GM21825 (cell line): ENCODE data around the gene KLHDC8B.

Experiments used
- ATAC-seq: cut with Tn5 transposase; IDR thresholded peaks from one replicate; pipeline ENCODE4 v1.9.1; 2021; ENCODE audit warnings: mild to moderate bottlenecking, moderate library complexity; ENCODE audit not compliant: unreplicated experiment

The KLHDC8B gene

DNA sequence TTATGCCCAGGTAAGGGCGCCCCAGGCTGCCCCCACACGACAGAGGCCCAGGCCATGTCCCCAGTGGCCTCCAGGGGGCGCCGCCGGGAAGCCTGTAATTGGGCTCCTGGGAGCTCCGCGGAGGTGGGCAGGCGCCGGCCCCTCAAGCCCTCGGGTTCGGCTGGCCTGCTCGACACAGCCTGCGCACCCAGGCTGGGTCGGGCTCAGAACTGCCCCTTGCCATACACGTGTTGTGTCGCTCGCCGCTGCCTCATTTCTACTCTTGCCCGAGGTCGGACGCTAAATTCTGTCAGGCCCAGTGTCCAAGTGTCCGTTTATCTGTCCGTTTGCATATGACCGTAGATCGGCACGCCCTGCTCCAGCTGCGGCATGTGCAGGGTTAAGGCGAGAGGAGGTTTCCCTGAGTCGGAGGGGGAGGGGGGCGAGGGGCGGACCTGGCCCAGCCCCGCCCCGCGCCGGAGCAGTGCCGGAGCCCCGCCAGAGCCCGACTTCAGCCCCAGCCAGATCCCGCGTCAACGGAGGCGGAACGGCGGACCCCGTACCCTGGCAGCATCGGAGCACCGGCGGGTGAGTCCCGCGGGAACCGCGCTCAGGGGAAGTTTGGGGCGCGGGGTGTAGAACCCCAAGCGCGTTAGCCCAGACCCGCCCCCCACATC, at the start of gene KLHDC8B:
KLHDC8B (plus strand) TSS at position 480 of the 656 bp plus-strand sequence. CDS start 1,172 bp downstream, outside the sequence.
- no peak for ATAC-seq

DNA sequence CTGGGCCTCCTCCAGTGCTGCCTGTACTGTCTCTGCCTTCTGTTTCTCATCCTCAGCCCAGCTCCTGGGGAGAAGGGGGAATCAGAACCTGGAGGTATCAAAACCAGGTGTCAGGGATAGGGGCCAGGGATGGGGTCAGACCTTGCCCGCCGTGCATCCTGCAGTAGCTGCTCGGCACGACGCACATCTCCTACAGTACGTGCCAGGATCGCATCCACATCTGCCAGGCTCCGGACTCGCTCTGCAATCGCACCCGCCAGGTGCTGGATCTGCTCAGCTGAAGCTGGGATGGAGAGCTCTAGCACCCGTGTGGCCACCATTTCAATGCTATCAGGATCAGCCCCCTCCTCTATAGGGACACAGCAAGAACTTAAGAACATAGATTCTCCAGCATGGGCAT, 49.4 kb upstream of the KLHDC8B start:
- ATAC-seq, result no peak

DNA sequence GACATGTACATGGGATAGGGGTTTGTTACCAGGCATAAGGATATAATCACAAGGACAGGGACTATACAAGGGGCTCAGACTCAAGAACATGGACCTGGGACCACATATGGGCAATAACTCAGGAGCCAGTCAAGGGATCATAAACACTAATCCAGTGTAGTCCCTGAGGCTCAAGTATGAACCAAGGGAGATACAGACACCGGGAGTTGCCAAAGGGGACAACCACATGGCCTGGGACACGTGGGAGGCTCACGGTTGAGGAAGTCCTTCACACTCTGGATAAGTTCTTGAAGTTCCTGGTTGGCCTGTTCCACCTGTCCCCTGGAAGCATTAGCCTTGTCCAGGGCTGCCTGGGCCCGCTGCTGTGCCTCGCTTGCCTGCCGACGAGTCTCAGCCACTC, 48.9 kb upstream of the KLHDC8B start:
- ATAC-seq, result no peak

DNA sequence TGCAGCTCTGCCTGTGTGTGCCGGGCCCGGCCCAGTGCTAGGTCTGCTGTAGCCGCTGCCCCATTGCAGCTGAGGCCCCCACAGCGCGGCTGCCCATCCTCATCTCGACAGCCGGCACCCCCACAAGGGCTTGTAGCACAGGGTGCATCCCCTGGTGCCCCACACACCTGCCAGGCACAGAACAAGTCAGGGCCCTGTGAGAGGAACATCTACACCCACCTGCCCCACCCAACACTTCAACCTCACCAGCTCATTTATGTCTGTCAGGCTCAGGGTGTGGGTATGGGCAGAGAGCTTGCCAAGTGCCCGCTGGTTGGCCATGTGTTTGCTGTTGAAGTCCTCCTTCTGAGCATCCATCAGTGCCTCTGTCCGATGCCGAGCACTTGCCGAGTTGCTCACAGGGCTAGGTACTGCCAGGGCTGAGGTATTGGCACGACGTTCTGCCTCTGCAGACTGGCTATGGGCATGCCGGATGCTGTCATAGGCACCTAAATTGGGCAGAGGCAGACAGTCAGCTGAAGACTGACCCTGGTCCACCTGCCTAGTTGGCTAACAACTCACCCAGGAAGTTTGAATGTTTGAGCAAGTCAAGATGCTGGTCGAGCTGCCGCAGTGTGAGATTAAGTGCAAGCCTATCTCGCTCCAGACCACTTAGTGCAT, 48.4 kb upstream of the KLHDC8B start:
- no peak for ATAC-seq

DNA sequence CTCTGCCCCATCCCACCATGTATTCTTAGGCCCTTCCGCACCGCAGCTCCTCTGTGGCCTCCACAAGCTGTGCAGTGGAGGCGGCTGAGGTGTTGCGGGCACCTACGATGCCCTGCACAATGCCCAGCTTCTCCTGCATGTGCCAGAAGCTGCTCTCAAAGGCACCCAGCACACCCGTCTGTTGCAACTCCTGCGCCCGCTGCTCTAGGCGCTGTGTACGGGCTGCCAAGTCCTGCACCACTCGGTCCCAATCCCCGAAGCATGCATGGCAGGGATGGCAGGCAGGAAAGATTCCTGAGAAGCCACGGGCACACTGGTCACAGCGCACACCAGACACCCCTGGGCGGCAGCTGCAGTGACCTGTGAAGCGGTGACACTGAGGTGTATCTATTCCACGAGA, 47.7 kb upstream of the KLHDC8B start:
- no peak for ATAC-seq

DNA sequence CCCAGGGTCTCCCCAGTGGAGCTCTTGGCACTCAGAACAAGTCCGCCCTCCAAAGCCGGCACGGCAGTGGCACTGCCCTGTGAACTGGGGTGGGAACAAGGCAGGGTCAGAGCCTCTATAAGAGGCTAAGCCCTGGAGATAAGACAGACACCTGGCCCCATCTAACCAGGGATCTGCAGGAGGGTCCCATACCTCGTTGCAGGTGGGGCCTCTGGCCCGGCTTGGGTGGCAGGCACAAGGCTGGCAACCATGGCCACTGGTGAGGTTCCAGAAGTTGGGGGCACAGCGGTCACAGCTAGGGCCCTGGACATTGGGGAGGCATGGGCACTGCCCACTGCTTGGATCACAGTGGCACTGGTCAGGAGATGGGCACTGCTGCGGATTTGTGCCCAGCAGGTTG, 47.2 kb upstream of the KLHDC8B start:
- no peak for ATAC-seq

DNA sequence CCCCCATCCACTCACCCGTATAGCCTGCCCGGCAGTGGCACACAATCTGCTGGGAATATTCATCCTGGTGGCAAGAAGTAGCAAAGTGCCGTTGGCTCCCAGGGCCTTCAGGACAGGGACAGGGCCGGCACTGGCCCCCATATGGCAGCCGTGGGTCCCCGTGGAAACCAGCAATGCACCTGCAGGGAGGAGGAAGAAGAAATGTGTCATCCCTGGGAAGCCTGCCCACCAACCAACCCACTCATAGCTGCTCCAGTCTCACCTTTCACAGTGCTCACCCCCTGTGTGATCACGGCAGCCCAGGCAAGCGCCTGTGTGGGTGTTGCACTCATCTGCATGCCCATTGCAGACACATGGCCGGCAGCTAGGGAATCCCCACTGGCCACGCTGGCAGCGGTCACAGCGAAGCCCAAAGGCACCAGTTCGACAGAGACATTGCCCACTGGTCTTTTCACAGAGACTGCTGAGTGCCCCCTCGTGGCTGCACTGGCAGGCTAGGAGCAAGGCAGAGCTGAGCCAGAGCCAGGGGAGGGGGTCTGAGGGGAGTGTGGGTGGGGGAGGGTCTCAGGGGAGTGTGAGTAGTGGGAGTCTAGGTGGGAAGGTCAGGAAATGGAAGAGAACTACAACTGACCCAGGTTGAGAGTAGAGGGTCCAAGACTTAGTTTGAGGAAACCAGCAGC, 46.3 kb upstream of the KLHDC8B start:
- ATAC-seq, result no peak

DNA sequence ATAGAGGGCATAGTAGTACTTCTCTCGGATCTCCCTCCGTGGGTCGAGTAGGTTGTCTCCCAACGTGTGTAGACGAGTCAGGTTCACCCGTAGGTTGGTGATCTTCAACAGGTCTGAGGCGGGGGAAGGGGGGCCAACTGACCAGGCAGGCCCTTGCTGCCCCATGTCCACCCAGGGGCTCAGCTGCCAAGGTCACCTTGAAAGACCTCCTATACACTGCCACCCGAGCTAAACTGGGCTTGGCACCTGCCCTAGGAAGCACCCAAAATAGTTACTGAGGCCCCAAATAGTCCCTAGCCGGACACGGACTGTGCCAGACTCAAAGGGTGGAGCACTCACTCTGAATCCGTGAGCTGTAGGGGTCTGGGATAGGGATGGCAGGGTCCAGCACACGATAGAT, 40.4 kb upstream of the KLHDC8B start:
- ATAC-seq, result no peak

DNA sequence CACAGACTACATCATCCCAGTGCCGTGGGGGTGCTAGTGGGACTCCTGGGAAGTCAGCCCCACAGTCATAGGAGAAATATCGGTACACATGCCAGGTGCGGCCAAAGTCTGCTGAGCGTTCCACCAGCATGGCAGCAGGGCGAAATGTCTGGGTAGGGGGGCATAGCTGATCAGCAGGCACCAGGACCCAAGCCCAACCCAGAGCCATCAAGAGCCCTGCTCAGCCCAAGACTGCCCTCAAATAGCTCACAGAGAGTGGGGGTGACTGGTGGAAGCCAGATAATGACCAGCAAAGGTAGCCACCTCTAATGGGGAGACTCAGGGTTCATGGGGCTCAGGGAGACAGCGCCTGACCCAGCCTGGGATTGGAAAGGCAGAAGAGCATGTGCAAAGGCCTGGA, 39.8 kb upstream of the KLHDC8B start:
- ATAC-seq, result no peak

DNA sequence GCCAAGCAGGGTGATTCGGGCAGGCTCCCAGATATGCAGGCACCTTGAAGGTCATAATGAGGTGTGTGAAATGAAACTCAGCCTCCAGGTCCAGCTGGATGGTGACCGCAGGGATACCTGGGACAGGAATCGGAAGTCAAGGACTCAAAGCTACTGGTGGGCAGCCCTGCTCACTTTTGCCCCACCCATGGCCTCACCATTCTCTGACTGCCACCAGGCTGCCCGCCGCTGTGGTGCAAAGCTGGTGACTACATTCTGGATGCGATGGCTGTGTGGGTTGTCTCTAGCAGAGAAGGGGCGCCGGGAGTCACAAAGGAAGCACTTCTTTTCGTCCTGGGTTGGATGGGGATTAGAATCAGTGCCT, 39.3 kb upstream of the KLHDC8B start:
- no peak for ATAC-seq

DNA sequence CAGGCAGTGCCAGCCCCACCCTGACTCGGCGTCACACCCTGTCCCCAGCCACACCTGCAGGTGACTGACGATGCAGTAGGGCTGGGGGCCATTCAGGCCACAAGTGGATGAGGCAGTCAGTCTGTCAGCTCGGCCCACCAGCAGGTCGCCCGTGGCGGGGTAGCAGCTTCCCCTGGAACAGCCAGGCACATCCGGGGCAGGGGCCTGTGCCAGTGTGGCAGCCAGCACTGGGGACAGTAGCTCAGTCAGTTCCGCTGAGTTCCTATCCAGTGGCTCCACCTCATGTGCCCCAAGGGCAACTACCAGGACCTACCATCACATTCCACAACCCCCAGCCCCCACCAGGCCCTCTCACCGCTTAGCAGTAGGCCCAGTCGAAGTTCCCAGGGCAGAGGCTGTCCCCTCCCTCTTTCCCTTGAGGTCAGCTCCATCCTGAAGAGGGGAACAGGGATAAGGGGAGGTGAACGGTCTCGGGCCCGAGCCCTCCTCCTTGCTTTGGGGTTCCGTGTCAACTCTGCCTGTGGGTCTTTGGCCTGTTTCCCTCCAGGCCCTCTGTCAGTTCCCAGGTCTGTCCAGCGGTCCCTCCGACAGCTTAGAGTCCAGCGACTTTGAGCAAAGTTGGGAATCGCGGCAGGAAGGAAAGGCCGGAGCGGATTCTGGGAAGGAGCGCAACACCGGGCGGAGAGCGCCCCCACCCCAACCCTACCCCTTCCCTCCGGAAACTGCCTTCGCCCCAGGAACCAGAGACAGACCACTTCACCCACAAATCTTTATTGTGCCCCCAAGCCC, 38.8 kb upstream of the KLHDC8B start, which contains the start of gene LAMB2:
LAMB2 (minus strand) TSS at position 614 of the 789 bp plus-strand sequence; CDS start at position 431, 183 bp downstream.
- no peak for ATAC-seq

DNA sequence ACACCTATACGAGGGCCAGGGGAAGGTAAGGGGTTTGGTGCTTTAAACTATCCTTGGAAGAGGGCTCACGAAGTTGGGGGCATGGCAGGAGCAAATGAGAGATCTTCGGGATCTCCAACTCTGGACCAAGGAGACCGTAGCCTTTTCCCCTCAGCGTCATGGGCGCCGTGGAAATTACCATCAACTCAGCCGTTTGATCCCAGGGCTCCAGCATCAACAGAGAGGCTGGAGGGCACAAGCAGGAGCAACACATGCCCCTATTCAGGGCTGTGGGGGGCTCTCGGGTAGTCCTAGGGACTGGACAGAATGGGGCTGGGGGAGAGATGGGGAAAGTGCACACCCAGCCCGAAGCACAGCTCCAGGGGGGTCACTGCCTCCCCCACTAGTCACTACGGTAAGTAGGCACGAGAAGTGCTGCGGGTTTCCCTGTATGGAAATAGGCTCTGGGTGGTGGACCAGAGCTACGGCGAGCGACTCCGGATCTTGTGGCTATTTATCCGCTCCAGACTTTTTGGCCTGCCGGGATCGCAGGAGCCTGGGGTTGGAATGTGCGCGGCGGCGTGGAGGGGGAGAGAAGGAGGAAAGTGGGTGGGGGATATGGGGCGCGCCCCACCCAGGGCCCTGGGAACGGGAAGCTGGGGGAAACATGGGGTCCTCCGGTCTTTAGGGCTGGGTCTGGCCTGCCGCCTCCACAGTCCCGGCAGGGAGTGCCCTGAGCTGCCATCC, 38.0 kb upstream of the KLHDC8B start:
- ATAC-seq, result no peak

DNA sequence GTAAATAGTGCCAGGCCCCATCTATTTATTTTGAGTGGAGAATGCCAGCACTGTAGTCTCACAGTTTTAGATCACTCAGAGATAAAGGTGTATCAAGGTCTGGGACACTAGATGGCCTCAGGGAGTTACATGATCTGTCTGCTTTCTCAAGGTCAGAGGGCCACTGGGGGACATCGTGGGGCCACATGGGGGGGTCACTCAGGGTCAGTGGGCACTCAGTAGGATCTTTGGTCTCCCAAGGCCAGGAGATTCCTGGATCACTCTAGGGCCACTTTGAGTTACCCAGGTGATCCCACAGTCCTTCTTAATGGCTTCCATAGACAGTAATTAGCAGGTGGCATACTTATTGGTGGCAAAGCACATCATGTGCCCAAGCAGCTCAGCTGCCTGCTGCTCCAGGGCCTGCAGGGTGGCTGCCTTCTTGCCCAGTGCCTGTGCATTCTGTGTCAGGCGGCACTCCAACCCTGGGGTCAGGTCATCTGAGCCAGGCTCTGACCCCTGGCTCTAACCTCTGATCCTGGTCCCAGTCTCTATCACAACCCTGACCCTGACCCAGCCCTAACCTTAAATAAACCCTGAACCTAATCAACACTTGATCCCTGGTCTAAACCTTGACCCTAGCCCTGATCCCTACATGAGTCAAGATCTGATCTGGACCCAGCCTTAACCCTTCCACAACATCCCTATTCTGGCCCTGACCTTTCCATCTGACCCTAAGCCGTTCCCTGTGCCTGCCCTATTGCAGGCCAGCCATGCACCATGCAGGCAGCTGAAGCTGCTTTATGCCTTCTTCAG, 36.7 kb upstream of the KLHDC8B start:
- ATAC-seq, result no peak

DNA sequence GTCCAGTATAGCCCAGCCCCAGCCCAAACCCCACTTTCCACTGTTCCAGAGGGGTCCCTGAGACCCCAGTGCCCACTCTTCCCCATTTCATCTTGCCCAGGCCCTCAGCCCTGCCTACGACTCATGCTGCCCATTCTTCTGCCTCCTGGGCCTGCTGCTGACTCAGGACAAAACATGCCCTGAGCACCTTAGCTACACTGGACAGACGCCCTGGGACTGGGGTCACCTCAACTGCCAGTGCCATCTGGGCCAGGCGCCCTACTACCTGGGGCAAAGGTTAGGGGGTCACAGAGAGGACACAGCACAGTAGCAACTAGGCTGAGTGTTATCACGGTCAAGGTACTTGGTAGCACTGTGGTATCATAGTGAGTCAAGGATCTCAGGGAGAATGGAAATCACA, 35.9 kb upstream of the KLHDC8B start:
- ATAC-seq, result no peak

DNA sequence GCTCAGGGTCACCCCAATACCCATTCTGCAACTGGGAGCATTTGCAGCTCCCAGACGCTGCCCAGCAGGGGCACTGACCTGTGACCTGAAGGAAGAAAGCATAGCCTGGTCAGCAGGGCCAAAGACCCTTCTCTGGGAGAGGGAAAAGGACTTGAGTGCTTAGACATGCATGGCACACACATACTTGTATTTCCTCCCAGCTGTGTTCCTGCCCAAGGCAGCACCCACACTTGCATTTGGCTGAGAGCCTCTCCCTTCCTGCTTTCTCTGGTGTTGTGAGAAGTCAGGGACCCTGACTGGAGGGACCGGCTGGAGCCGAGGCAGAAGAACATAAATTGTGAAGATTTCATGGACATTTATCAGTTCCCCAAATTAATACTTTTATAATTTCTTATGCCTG, 31.3 kb upstream of the KLHDC8B start:
- ATAC-seq, result no peak

DNA sequence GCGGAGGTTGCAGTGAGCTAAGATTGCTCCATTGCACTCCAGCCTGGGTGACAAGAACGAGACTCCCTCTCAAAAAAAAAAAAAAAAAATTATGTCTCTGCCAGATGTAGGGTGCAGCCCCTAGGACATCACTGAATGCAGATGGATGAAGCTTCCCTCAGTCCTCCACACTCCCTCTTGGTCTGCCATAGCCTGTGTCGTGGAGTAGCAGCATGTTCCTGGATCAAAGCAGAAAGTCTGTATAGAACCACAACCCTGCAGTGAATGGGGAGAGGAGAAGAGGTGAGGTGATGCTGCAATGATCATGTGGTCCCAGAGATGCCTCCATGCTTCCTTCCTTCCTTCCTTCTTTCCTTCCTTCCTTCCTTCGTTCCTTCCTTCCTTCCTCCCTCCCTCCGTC, 23.2 kb upstream of the KLHDC8B start:
- ATAC-seq, result no peak

DNA sequence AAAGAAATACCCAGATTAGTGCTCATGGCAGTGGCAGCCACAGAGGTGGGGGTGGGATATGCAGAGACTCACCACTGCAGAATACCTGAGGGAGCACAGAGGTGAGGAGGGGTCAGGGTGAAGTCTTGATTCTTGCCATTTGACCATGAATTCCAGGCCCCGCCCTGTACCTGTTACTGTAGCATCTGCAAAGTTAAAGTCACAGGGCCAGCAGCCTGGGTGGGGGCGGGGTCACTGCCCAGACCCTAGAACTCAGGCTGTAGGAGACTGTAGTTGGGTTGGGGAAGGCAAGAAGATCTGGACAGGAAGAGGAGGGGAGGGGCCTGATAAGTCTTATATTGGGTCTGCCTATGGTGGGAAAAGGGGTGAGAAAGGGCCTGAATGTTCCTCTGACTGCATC, 19.8 kb upstream of the KLHDC8B start:
- ATAC-seq, result no peak

DNA sequence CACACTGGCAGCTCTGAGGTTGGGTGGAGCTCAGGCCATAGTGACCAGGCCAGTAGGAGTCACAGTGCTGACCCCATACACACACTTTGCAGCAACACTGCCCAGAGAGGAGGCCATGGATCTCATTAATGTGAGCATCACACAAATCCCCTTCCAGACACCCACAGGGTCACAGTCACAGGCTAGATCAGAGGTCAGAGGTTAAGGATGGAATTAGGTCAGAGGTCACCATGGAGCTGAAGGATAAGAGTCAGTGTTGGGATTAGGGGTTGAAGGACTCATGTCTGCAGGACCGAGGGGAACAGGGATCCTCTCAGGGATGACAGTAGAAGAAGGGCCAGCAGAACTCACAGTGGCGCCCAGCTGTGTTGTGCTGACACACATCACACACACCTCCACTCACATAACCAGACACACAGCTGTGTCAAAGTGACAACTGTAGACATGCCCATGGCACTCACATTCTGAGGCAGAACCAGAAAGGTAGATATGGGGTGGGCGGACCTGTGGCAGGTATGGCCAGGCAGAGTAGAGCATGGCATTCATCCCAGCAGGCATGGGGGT, 18.0 kb upstream of the KLHDC8B start:
- no peak for ATAC-seq

DNA sequence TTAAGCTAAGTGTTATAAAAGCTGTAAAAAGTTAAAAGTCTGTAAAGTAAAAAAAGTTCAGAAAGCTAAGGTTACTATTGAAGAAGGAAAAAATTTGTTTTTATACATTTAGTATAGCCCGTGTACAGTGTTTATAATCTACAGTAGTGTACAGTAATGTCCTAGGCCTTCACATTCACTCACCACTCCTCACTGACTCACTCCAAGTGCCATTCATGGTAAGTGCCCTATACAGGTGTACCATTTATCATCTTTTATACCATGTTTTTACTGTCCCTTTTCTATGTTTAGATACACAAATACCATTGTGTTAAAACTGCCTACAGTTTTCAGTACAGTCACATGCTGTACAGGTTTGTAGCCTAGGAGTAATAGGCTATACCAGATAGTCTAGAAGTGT, 14.1 kb upstream of the KLHDC8B start:
- ATAC-seq, result no peak
